Endothelial cell of umbilical vein (primary cell): Measurements from ENCODE around the gene NCLN. TPM values are rescaled to one million over a fixed set of nuclear protein-coding genes. Genes with fewer than 3 reads are reported as not detected.

ENCODE experiments used
- BruUV-seq: library from RNA; stranded (reverse); fragments of 400-500 nt; replicated peaks from 2 replicates; lab custom pipeline; 2021; lab: Mats Ljungman, UMichigan
- CTCF ChIA-PET: fragments of 300-600, 350-600 bp; sonication (Branson Sonifier 250); formaldehyde crosslinking; loops from one replicate; lab custom pipeline; 2021; ENCODE audit warnings: antibody characterized with exemption, inconsistent platforms; lab: Charles Lee
- POLR2A ChIA-PET: fragments of 300-600, 350-600 bp; sonication (Branson Sonifier 250); formaldehyde crosslinking; loops from one replicate; lab custom pipeline; 2021; ENCODE audit warnings: antibody characterized with exemption, inconsistent platforms; lab: Charles Lee
- DNase-seq: peaks from one replicate; pipeline ENCODE4 v3.0.0-alpha.2; 2011; ENCODE audit warnings: low read depth, low spot score
- FAIRE-seq: peaks from 2 replicates; lab custom pipeline; 2011; peaks lifted over from hg19 to GRCh38; lab: Jason Lieb, UNC
- H2AFZ ChIP-seq: 2 replicates; pipeline ENCODE4 v1.6.0; 2012; ENCODE audit warnings: low read depth, low read length, control low read depth, inconsistent platforms
- H3K27ac ChIP-seq: 2 replicates; pipeline ENCODE4 v1.5.1; 2011; ENCODE audit warnings: low read depth, mild to moderate bottlenecking, control low read depth, low read length, moderate library complexity; ENCODE audit not compliant: insufficient read depth
- H3K27me3 ChIP-seq, 2 experiments: 2 replicates each; pipeline versions ENCODE4 v1.6.0 to v1.6.1; 2011; ENCODE audit warnings: low read length in 2 of 2, mixed read lengths in 1 of 2; ENCODE audit not compliant: control insufficient read depth in 2 of 2, insufficient read depth in 2 of 2
- H3K36me3 ChIP-seq, 2 experiments: 2 replicates in 1 of 2; 3 replicates in 1 of 2; pipeline ENCODE4 v1.5.1; 2011; ENCODE audit warnings: low read length in 2 of 2, mild to moderate bottlenecking in 1 of 2, moderate library complexity in 1 of 2; ENCODE audit not compliant: control insufficient read depth in 2 of 2, insufficient read depth in 2 of 2; ENCODE audit errors: extremely low read depth in 1 of 2
- H3K4me1 ChIP-seq: 3 replicates; pipeline ENCODE4 v1.5.1; 2011; ENCODE audit warnings: mild to moderate bottlenecking, low read length; ENCODE audit not compliant: control insufficient read depth, insufficient read depth; ENCODE audit errors: extremely low read depth
- H3K4me2 ChIP-seq: 2 replicates; pipeline ENCODE4 v1.6.1; 2011; ENCODE audit warnings: low read length, control low read depth, mixed read lengths; ENCODE audit not compliant: insufficient read depth
- H3K4me3 ChIP-seq, 3 experiments: fragments of 200-600 bp in 1 of 3; sonication (generic), shearing (Covaris generic) in 1 of 3; replicated peaks in 1 of 3; 2 replicates each; pipeline ENCODE4 v1.5.1; 2011 to 2016; ENCODE audit warnings: control low read depth in 3 of 3, low read length in 3 of 3, mild to moderate bottlenecking in 2 of 3, inconsistent platforms in 1 of 3, low read depth in 1 of 3, moderate library complexity in 1 of 3; ENCODE audit not compliant: insufficient read depth in 1 of 3
- H3K79me2 ChIP-seq: 2 replicates; pipeline ENCODE4 v1.6.0; 2012; ENCODE audit warnings: low read length, inconsistent platforms; ENCODE audit not compliant: control insufficient read depth, insufficient read depth
- H3K9ac ChIP-seq: replicated peaks from 2 replicates; pipeline ENCODE3; 2011; ENCODE audit warnings: low read length, control low read depth; ENCODE audit not compliant: insufficient read depth; ENCODE audit errors: extremely low read depth
- H3K9me1 ChIP-seq: replicated peaks from 3 replicates; pipeline ENCODE4 v1.6.0; 2011; ENCODE audit warnings: mild to moderate bottlenecking, low read length; ENCODE audit not compliant: control insufficient read depth, insufficient read depth; ENCODE audit errors: extremely low read depth
- H3K9me3 ChIP-seq: replicated peaks from 2 replicates; pipeline ENCODE4 v1.5.1; 2012; ENCODE audit warnings: low read length, inconsistent platforms; ENCODE audit not compliant: control insufficient read depth, insufficient read depth
- H4K20me1 ChIP-seq: replicated peaks from 2 replicates; pipeline ENCODE3; 2011; ENCODE audit warnings: mild to moderate bottlenecking, low read length; ENCODE audit not compliant: control insufficient read depth, insufficient read depth; ENCODE audit errors: extremely low read depth
- EZH2 ChIP-seq: IDR thresholded peaks from 2 replicates; pipeline ENCODE4 v1.6.1; 2012; ENCODE audit warnings: borderline replicate concordance, low read depth, mild to moderate bottlenecking, moderate library complexity, low read length, inconsistent platforms; ENCODE audit not compliant: severe bottlenecking
- FOS ChIP-seq: IDR thresholded peaks from 2 replicates; pipeline ENCODE4 v1.6.1; 2011; ENCODE audit warnings: mild to moderate bottlenecking, low read length, moderate library complexity, borderline replicate concordance; ENCODE audit not compliant: insufficient read depth
- GATA2 ChIP-seq: IDR thresholded peaks from 2 replicates; pipeline ENCODE4 v1.7.0; 2011; ENCODE audit warnings: low read depth, mild to moderate bottlenecking, moderate library complexity, mixed read lengths, low read length; ENCODE audit not compliant: insufficient read length, insufficient read depth
- JUN ChIP-seq: IDR thresholded peaks from 2 replicates; pipeline ENCODE4 v1.6.1; 2011; ENCODE audit warnings: borderline replicate concordance, low read depth; ENCODE audit not compliant: insufficient read length, insufficient read depth
- MYC ChIP-seq: IDR thresholded peaks from one replicate; pipeline ENCODE4 v1.6.1; 2011; ENCODE audit warnings: mild to moderate bottlenecking, low read depth, low read length
- POLR2A ChIP-seq: IDR thresholded peaks from 2 replicates; pipeline ENCODE4 v1.6.1; 2012; ENCODE audit warnings: low read depth, mild to moderate bottlenecking, control low read depth, low read length
- POLR2AphosphoS5 ChIP-seq: IDR thresholded peaks from 2 replicates; pipeline ENCODE4 v1.6.1; 2012; ENCODE audit warnings: low read depth, mild to moderate bottlenecking, control low read depth, low read length, moderate library complexity; ENCODE audit not compliant: insufficient read depth
- dilution Hi-C: fragments of 300-500 bp; cut with MboI; formaldehyde crosslinking; loops from one replicate; pipeline ENCODE4 v1.15.0; 2019; ENCODE audit warnings: low sequenced_read_pairs; ENCODE audit not compliant: extremely low pct_ligation_motif_present
- intact Hi-C: fragments of 100-400 bp; cut with micrococcal nuclease; formaldehyde crosslinking; loops from one replicate; pipeline ENCODE4 v1.10.0; 2022
- polyA plus RNA-seq, 4 experiments: library from polyadenylated mRNA; depleted of rRNA in 3 of 4; stranded (reverse) in 3 of 4; unstranded in 1 of 4; fragments of >200 nt; gene quantifications; 2 replicates each; pipeline versions ENCODE4 v1.2.1 to v1.2.3, GENCODE V29; 2011 to 2012; ENCODE audit warnings: missing spikeins in 1 of 4
- total RNA-seq: library from RNA; stranded (reverse); gene quantifications from 2 replicates; pipeline ENCODE4 v1.2.3, GENCODE V29; 2021
- TF ChIP-seq, protein P1 (sequence below): IDR thresholded peaks from 2 replicates; pipeline ENCODE4 v1.6.1; 2011; ENCODE audit not compliant: insufficient read depth, insufficient read length
- TF ChIP-seq, protein P2 (sequence below), 2 donors: IDR thresholded peaks; 1 replicate in 1 of 2; 2 replicates in 1 of 2; pipeline ENCODE4 v1.5.1; 2011; ENCODE audit warnings: low read length in 2 of 2, mild to moderate bottlenecking in 2 of 2, moderate library complexity in 2 of 2, control low read depth in 1 of 2, inconsistent platforms in 1 of 2, low read depth in 1 of 2; ENCODE audit not compliant: insufficient read depth in 1 of 2; ENCODE audit errors: extremely low read depth in 1 of 2

Gene NCLN
- total and polyA plus RNA-seq, 2 donors (not counting 3 experiments of a cell fraction or from before 2014, with no cell fraction given) = 97.2 to 102 TPM

DNA sequence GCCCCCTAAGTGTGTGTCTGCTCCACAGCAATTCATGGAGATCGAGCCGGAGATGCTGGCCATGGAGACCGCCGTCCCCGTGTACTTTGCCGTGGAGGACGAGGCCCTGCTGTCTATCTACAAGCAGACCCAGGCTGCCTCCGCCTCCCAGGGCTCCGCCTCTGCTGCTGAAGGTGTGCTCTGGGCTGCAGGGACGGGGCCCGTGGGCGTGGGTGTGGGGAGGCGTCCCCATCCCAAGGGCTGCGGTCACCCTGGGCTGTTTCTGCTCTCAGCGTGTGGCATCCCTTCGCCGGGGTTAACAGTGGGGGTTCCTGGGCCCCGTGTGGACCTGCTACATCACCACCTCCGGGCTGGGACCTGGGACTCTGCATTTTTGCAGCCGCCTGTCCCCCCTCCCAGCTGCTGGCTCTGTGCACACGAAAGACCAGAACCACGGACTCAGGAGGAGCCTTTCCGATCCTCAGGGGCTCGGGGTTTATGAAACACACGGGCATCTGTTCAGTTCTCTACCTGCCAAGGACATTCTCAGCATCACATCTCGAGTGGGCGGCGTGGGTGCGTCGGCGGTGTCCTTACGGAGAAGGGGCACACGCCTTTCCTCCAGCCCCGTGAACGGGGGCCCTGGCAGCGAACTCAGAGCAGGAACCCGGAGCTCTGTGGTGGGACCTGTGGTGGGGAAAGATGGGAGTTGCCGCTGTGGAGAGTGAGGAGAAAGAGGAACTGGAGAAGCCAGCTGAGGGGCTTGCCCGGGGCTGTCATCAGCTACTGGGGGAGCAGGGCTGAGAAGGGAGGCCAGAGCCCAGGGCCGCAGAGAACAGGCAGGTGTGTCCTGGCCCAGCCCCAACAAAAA is 7.8 kb downstream of the NCLN start:
- CTCF ChIA-PET = no interaction called here

More for the DNA sequence above, 7.8 kb downstream of the NCLN start:
- intact Hi-C loops = no loop called here
- no peaks in the 10 kb centered on the region for H4K20me1 ChIP-seq
- no peak for FAIRE-seq
- peaks cover 0 to 4% of the 10 kb centered on the region in 2 experiments for H3K36me3 ChIP-seq
- BruUV-seq = no TSS peak
- no peaks in the 10 kb centered on the region for H3K27me3 ChIP-seq
- H3K79me2 ChIP-seq = peaks cover 31% of the 10 kb centered on the region
- TF ChIP-seq GATA2 (no peak), FOS (no peak), POLR2AphosphoS5 (no peak), MYC (no peak), JUN (no peak), EZH2 (no peak), POLR2A (no peak)
- TF ChIP-seq, protein P1, sequence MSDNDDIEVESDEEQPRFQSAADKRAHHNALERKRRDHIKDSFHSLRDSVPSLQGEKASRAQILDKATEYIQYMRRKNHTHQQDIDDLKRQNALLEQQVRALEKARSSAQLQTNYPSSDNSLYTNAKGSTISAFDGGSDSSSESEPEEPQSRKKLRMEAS = no peak
- TF ChIP-seq, protein P2, sequence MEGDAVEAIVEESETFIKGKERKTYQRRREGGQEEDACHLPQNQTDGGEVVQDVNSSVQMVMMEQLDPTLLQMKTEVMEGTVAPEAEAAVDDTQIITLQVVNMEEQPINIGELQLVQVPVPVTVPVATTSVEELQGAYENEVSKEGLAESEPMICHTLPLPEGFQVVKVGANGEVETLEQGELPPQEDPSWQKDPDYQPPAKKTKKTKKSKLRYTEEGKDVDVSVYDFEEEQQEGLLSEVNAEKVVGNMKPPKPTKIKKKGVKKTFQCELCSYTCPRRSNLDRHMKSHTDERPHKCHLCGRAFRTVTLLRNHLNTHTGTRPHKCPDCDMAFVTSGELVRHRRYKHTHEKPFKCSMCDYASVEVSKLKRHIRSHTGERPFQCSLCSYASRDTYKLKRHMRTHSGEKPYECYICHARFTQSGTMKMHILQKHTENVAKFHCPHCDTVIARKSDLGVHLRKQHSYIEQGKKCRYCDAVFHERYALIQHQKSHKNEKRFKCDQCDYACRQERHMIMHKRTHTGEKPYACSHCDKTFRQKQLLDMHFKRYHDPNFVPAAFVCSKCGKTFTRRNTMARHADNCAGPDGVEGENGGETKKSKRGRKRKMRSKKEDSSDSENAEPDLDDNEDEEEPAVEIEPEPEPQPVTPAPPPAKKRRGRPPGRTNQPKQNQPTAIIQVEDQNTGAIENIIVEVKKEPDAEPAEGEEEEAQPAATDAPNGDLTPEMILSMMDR (IDR thresholded peaks at IDR 0.05; ENCODE audit: extremely low read depth in 1 of 2, insufficient read depth in 1 of 2, low read depth in 1 of 2, low read length in 2 of 2) = no peak
- H3K9me1 ChIP-seq = no peaks in the 10 kb centered on the region
- no peaks in the 10 kb centered on the region for H3K4me1 ChIP-seq
- no peak overlapping the region for H2AFZ ChIP-seq
- DNase-seq = no peak
- dilution Hi-C loops = no loop called here
- no peaks in the 10 kb centered on the region for H3K9me3 ChIP-seq
- H3K9ac ChIP-seq = no peak overlapping the region
- no peak overlapping the region for H3K4me2 ChIP-seq
- no peak overlapping the region for H3K4me3 ChIP-seq
- POLR2A ChIA-PET = no interaction called here
- H3K27ac ChIP-seq = no peak overlapping the region
